ENCODE data around the gene TAX1BP3.
"Not testable (repeated sequence)": the region's sequence is repeated elsewhere in the genome, so short reads cannot be mapped to it uniquely, and the experiment has no call there.

TAX1BP3 gene
- total RNA-seq: 1.7 to 6.4 (median 3.4) reads per million in 18 experiments

- peak; percentile 99 for DNase-seq
These were observed at the start of gene TAX1BP3, which contains the start of gene EMC6 for GRCh38 chr17:3668279-3669084. TSS of gene TAX1BP3 (minus strand) at chr17:3668578. CDS start at chr17:3668526, 52 bp downstream. TSS of gene EMC6 (plus strand) at chr17:3668812. CDS start at chr17:3669147, 335 bp downstream.

- no peak for DNase-seq
These were observed 46.9 kb upstream of the TAX1BP3 start for GRCh38 chr17:3715296-3715695.

GRCh38 chr17:3712811-3713463, 44.6 kb upstream of the TAX1BP3 start:
- no peak for DNase-seq

GRCh38 chr17:3710951-3711383, 42.6 kb upstream of the TAX1BP3 start:
- DNase-seq: peak; percentile 68 to 72

- no peak for DNase-seq
These were observed 40.0 kb upstream of the TAX1BP3 start for GRCh38 chr17:3708366-3708765.

GRCh38 chr17:3705718-3705984, 37.3 kb upstream of the TAX1BP3 start:
- not testable (repeated sequence) for DNase-seq

- no peak for DNase-seq
These were observed 36.7 kb upstream of the TAX1BP3 start for GRCh38 chr17:3704931-3705717.

GRCh38 chr17:3702041-3702539, 33.7 kb upstream of the TAX1BP3 start:
- not testable (repeated sequence) for DNase-seq

- no peak for DNase-seq
These were observed 31.6 kb upstream of the TAX1BP3 start for GRCh38 chr17:3699951-3700350.

GRCh38 chr17:3698139-3698538, 29.8 kb upstream of the TAX1BP3 start:
- DNase-seq: no peak

- no peak for DNase-seq
These were observed 28.7 kb upstream of the TAX1BP3 start for GRCh38 chr17:3697103-3697476.

GRCh38 chr17:3695723-3696411, 27.5 kb upstream of the TAX1BP3 start, which contains the start of gene P2RX5:
TSS of gene P2RX5 (minus strand) at chr17:3696155. CDS start at chr17:3696005, 150 bp downstream.
- peak; percentile 38 to 52 for DNase-seq

- DNase-seq: no peak
These were observed 26.8 kb upstream of the TAX1BP3 start for GRCh38 chr17:3695129-3695722.

GRCh38 chr17:3693829-3694231, 25.5 kb upstream of the TAX1BP3 start:
- DNase-seq: no peak

- DNase-seq: no peak
These were observed 24.8 kb upstream of the TAX1BP3 start for GRCh38 chr17:3693141-3693540.

- DNase-seq: no peak
These were observed 24.0 kb upstream of the TAX1BP3 start for GRCh38 chr17:3692346-3692745.

GRCh38 chr17:3691617-3692067, 23.3 kb upstream of the TAX1BP3 start:
- DNase-seq: no peak

- no peak for DNase-seq
These were observed 21.8 kb upstream of the TAX1BP3 start for GRCh38 chr17:3690094-3690715.

GRCh38 chr17:3689262-3690093, 21.1 kb upstream of the TAX1BP3 start:
- DNase-seq: no peak

GRCh38 chr17:3688852-3689261, 20.5 kb upstream of the TAX1BP3 start:
- DNase-seq: no peak
